Raji (cell line): Measurements from ENCODE around the gene PLPP7.

Experiments
- POLR2A ChIP-seq: IDR thresholded peaks from 2 replicates; pipeline ENCODE4 v1.6.1; 2011; ENCODE audit warnings: low read depth, low read length, control low read depth; ENCODE audit not compliant: insufficient read depth

PLPP7 gene

GRCh38 chr9:131290767-131291370 is 1.3 kb downstream of the PLPP7 start:
- TF ChIP-seq POLR2A = no peak

- no peak for TF ChIP-seq POLR2A
Measured at GRCh38 chr9:131291795-131292315, 2.3 kb downstream of the PLPP7 start.

GRCh38 chr9:131292937-131293336 is 3.4 kb downstream of the PLPP7 start:
- no peak for TF ChIP-seq POLR2A

GRCh38 chr9:131296460-131296859 is 6.9 kb downstream of the PLPP7 start:
- TF ChIP-seq POLR2A = no peak

- TF ChIP-seq POLR2A = no peak
Measured at GRCh38 chr9:131296906-131297500, 7.5 kb downstream of the PLPP7 start.

- TF ChIP-seq POLR2A = no peak
Measured at GRCh38 chr9:131297903-131298302, 8.4 kb downstream of the PLPP7 start.

GRCh38 chr9:131298341-131298740 is 8.8 kb downstream of the PLPP7 start:
- no peak for TF ChIP-seq POLR2A

GRCh38 chr9:131298816-131299215 is 9.3 kb downstream of the PLPP7 start:
- no peak for TF ChIP-seq POLR2A

GRCh38 chr9:131299346-131299960 is 9.9 kb downstream of the PLPP7 start:
- no peak for TF ChIP-seq POLR2A

GRCh38 chr9:131299961-131300347 is 10.4 kb downstream of the PLPP7 start:
- no peak for TF ChIP-seq POLR2A

- TF ChIP-seq POLR2A = no peak
Measured at GRCh38 chr9:131300444-131300843, 10.9 kb downstream of the PLPP7 start.

- no peak for TF ChIP-seq POLR2A
Measured at GRCh38 chr9:131302244-131303075, 12.9 kb downstream of the PLPP7 start.

GRCh38 chr9:131303381-131304321 is 14.1 kb downstream of the PLPP7 start:
- TF ChIP-seq POLR2A = no peak

GRCh38 chr9:131304676-131305355 is 15.3 kb downstream of the PLPP7 start:
- no peak for TF ChIP-seq POLR2A
